Measurements from ENCODE around the gene GLI3. TPM values are rescaled to one million over a fixed set of nuclear protein-coding genes. Genes with fewer than 3 reads are reported as not detected.

Gene GLI3
- total and polyA plus RNA-seq, 4 donors, result 0.50 to 34.9 (median 11.3) TPM

GRCh38 chr7:41972776-41973175 is 264.2 kb downstream of the GLI3 start:
- intact Hi-C loops (cut with DNase I), result loop anchor here (10.0 kb wide), 2 partner anchors 722 to 872 kb away; no protein-coding TSS in a partner anchor
- Histone ChIP-seq H3K4me1 (ENCODE audit: control insufficient read depth in 1 of 2, insufficient read depth in 2 of 2, low read length in 2 of 2) (no peaks in the 10 kb centered on the region), H3K36me3 (ENCODE audit: control insufficient read depth in 1 of 2, insufficient read depth in 2 of 2, low read length in 1 of 2) (no peaks in the 10 kb centered on the region), H3K9me3 (ENCODE audit: control insufficient read depth, low read length) (no peaks in the 10 kb centered on the region), H3K27me3 (ENCODE audit: control insufficient read depth in 1 of 2, insufficient read depth in 2 of 2, low read length in 1 of 2) (no peaks in the 10 kb centered on the region), H3K4me3 (ENCODE audit: low read length in 2 of 2) (no peak overlapping the region), H3K27ac (ENCODE audit: low read depth in 1 of 2, low read length in 2 of 2) (no peak overlapping the region)
- DNase-seq, result no peak
- no peak for ATAC-seq (ENCODE audit: low FRiP score)
- 97% methylated on average over 4 of the region's 4 CpGs for WGBS, 2 donors

- no peak for ATAC-seq (ENCODE audit: low FRiP score)
- H3K36me3 ChIP-seq (ENCODE audit: control insufficient read depth in 1 of 2, insufficient read depth in 2 of 2, low read length in 1 of 2), result no peaks in the 10 kb centered on the region
- H3K4me3 ChIP-seq (ENCODE audit: low read length in 2 of 2), result no peak overlapping the region
- H3K27ac ChIP-seq (ENCODE audit: low read depth in 1 of 2, low read length in 2 of 2), result no peak overlapping the region
- no peak for DNase-seq
- no peaks in the 10 kb centered on the region for H3K27me3 ChIP-seq (ENCODE audit: control insufficient read depth in 1 of 2, insufficient read depth in 2 of 2, low read length in 1 of 2)
- intact Hi-C loops (cut with DNase I), result loop anchor here (10.0 kb wide), 2 partner anchors 723 to 873 kb away; no protein-coding TSS in a partner anchor
- H3K9me3 ChIP-seq (ENCODE audit: control insufficient read depth, low read length), result no peaks in the 10 kb centered on the region
- H3K4me1 ChIP-seq (ENCODE audit: control insufficient read depth in 1 of 2, insufficient read depth in 2 of 2, low read length in 2 of 2), result no peaks in the 10 kb centered on the region
- 95 to 96% methylated on average over 13 of the region's 13 CpGs for WGBS, 2 donors
These were observed 264.7 kb downstream of the GLI3 start for GRCh38 chr7:41972270-41972669.

GRCh38 chr7:41971640-41972187 is 265.3 kb downstream of the GLI3 start:
- no peaks in the 10 kb centered on the region for H3K9me3 ChIP-seq (ENCODE audit: control insufficient read depth, low read length)
- no peak overlapping the region for H3K4me3 ChIP-seq (ENCODE audit: low read length in 2 of 2)
- H3K27ac ChIP-seq (ENCODE audit: low read depth in 1 of 2, low read length in 2 of 2), result no peak overlapping the region
- H3K4me1 ChIP-seq (ENCODE audit: control insufficient read depth in 1 of 2, insufficient read depth in 2 of 2, low read length in 2 of 2), result peaks cover 0 to 2% of the 10 kb centered on the region in 2 donors
- intact Hi-C loops (cut with DNase I), result loop anchor here (10.0 kb wide), 2 partner anchors 723 to 873 kb away; no protein-coding TSS in a partner anchor
- H3K36me3 ChIP-seq (ENCODE audit: control insufficient read depth in 1 of 2, insufficient read depth in 2 of 2, low read length in 1 of 2), result no peaks in the 10 kb centered on the region
- 95 to 97% methylated on average over 9 of the region's 9 CpGs for WGBS, 2 donors
- no peak for ATAC-seq (ENCODE audit: low FRiP score)
- H3K27me3 ChIP-seq (ENCODE audit: control insufficient read depth in 1 of 2, insufficient read depth in 2 of 2, low read length in 1 of 2), result no peaks in the 10 kb centered on the region
- DNase-seq, result no peak

- H3K36me3 ChIP-seq (ENCODE audit: control insufficient read depth in 1 of 2, insufficient read depth in 2 of 2, low read length in 1 of 2), result no peaks in the 10 kb centered on the region
- ATAC-seq (ENCODE audit: low FRiP score) (no peak), DNase-seq (no peak)
- H3K9me3 ChIP-seq (ENCODE audit: control insufficient read depth, low read length), result no peaks in the 10 kb centered on the region
- no peak overlapping the region for H3K4me3 ChIP-seq (ENCODE audit: low read length in 2 of 2)
- H3K4me1 ChIP-seq (ENCODE audit: control insufficient read depth in 1 of 2, insufficient read depth in 2 of 2, low read length in 2 of 2), result peaks cover 0 to 2% of the 10 kb centered on the region in 2 donors
- intact Hi-C loops (cut with DNase I), result loop anchor here (10.0 kb wide), 2 partner anchors 724 to 874 kb away; no protein-coding TSS in a partner anchor
- no peak overlapping the region for H3K27ac ChIP-seq (ENCODE audit: low read depth in 1 of 2, low read length in 2 of 2)
- 72 to 78% methylated on average over 5 of the region's 5 CpGs for WGBS, 2 donors
- H3K27me3 ChIP-seq (ENCODE audit: control insufficient read depth in 1 of 2, insufficient read depth in 2 of 2, low read length in 1 of 2), result no peaks in the 10 kb centered on the region
These were observed 266.1 kb downstream of the GLI3 start for GRCh38 chr7:41970941-41971340.

GRCh38 chr7:41969561-41970105 is 267.4 kb downstream of the GLI3 start:
- ATAC-seq (ENCODE audit: low FRiP score) (no peak), DNase-seq (no peak)
- no peaks in the 10 kb centered on the region for H3K36me3 ChIP-seq (ENCODE audit: control insufficient read depth in 1 of 2, insufficient read depth in 2 of 2, low read length in 1 of 2)
- H3K27ac ChIP-seq (ENCODE audit: low read depth in 1 of 2, low read length in 2 of 2), result no peak overlapping the region
- no peaks in the 10 kb centered on the region for H3K9me3 ChIP-seq (ENCODE audit: control insufficient read depth, low read length)
- intact Hi-C loops (cut with DNase I), result loop anchor here (10.0 kb wide), 2 partner anchors 725 to 875 kb away; no protein-coding TSS in a partner anchor
- H3K4me3 ChIP-seq (ENCODE audit: low read length in 2 of 2), result no peak overlapping the region
- no peaks in the 10 kb centered on the region for H3K27me3 ChIP-seq (ENCODE audit: control insufficient read depth in 1 of 2, insufficient read depth in 2 of 2, low read length in 1 of 2)
- peaks cover 0 to 2% of the 10 kb centered on the region in 2 donors for H3K4me1 ChIP-seq (ENCODE audit: control insufficient read depth in 1 of 2, insufficient read depth in 2 of 2, low read length in 2 of 2)
- 88 to 98% methylated on average over 1 of the region's 1 CpG for WGBS, 2 donors

GRCh38 chr7:41967156-41967555 is 269.9 kb downstream of the GLI3 start:
- 57 to 60% methylated on average over 3 of the region's 3 CpGs for WGBS, 2 donors
- ATAC-seq (ENCODE audit: low FRiP score) (no peak), DNase-seq (no peak)
- Histone ChIP-seq H3K4me3 (ENCODE audit: low read length in 2 of 2) (no peak overlapping the region), H3K4me1 (ENCODE audit: control insufficient read depth in 1 of 2, insufficient read depth in 2 of 2, low read length in 2 of 2) (peaks cover 0 to 2% of the 10 kb centered on the region in 2 donors), H3K9me3 (ENCODE audit: control insufficient read depth, low read length) (no peaks in the 10 kb centered on the region), H3K27ac (ENCODE audit: low read depth in 1 of 2, low read length in 2 of 2) (no peak overlapping the region), H3K27me3 (ENCODE audit: control insufficient read depth in 1 of 2, insufficient read depth in 2 of 2, low read length in 1 of 2) (no peaks in the 10 kb centered on the region), H3K36me3 (ENCODE audit: control insufficient read depth in 1 of 2, insufficient read depth in 2 of 2, low read length in 1 of 2) (no peaks in the 10 kb centered on the region)
- intact Hi-C loops (cut with DNase I), result no loop called here

- ATAC-seq (ENCODE audit: low FRiP score) (peak; percentile 23), DNase-seq (no peak)
- H3K27me3 ChIP-seq (ENCODE audit: control insufficient read depth in 1 of 2, insufficient read depth in 2 of 2, low read length in 1 of 2), result no peaks in the 10 kb centered on the region
- H3K9me3 ChIP-seq (ENCODE audit: control insufficient read depth, low read length), result no peaks in the 10 kb centered on the region
- no peaks in the 10 kb centered on the region for H3K36me3 ChIP-seq (ENCODE audit: control insufficient read depth in 1 of 2, insufficient read depth in 2 of 2, low read length in 1 of 2)
- 98% methylated on average over 62 of the region's 62 CpGs for WGBS, 2 donors
- no peak overlapping the region for H3K4me3 ChIP-seq (ENCODE audit: low read length in 2 of 2)
- H3K27ac ChIP-seq (ENCODE audit: low read depth in 1 of 2, low read length in 2 of 2), result no peak overlapping the region
- H3K4me1 ChIP-seq (ENCODE audit: control insufficient read depth in 1 of 2, insufficient read depth in 2 of 2, low read length in 2 of 2), result peaks cover 0 to 2% of the 10 kb centered on the region in 2 donors
- intact Hi-C loops (cut with DNase I), result no loop called here
These were observed 271.0 kb downstream of the GLI3 start for GRCh38 chr7:41965951-41966505.

GRCh38 chr7:41964849-41965745 is 271.9 kb downstream of the GLI3 start:
- Histone ChIP-seq H3K4me3 (ENCODE audit: low read length in 2 of 2) (no peak overlapping the region), H3K27ac (ENCODE audit: low read depth in 1 of 2, low read length in 2 of 2) (no peak overlapping the region), H3K27me3 (ENCODE audit: control insufficient read depth in 1 of 2, insufficient read depth in 2 of 2, low read length in 1 of 2) (no peaks in the 10 kb centered on the region), H3K9me3 (ENCODE audit: control insufficient read depth, low read length) (no peaks in the 10 kb centered on the region), H3K4me1 (ENCODE audit: control insufficient read depth in 1 of 2, insufficient read depth in 2 of 2, low read length in 2 of 2) (peaks cover 0 to 2% of the 10 kb centered on the region in 2 donors), H3K36me3 (ENCODE audit: control insufficient read depth in 1 of 2, insufficient read depth in 2 of 2, low read length in 1 of 2) (no peaks in the 10 kb centered on the region)
- intact Hi-C loops (cut with DNase I), result no loop called here
- WGBS, 2 donors, result 96 to 97% methylated on average over 47 of the region's 47 CpGs
- no peak for DNase-seq
- ATAC-seq (ENCODE audit: low FRiP score), result no peak

Data from aorta (tissue), 5 donors.